HL-60 (cell line): ENCODE results near the gene ACE.

Source experiments
- POLR2AphosphoS5 ChIP-seq: IDR thresholded peaks from 2 replicates; pipeline ENCODE4 v1.6.1; 2012; ENCODE audit warnings: low read depth
- SPI1 ChIP-seq: IDR thresholded peaks from 2 replicates; pipeline ENCODE4 v1.6.1; 2012; ENCODE audit warnings: low read depth, mild to moderate bottlenecking, borderline replicate concordance

DNA sequence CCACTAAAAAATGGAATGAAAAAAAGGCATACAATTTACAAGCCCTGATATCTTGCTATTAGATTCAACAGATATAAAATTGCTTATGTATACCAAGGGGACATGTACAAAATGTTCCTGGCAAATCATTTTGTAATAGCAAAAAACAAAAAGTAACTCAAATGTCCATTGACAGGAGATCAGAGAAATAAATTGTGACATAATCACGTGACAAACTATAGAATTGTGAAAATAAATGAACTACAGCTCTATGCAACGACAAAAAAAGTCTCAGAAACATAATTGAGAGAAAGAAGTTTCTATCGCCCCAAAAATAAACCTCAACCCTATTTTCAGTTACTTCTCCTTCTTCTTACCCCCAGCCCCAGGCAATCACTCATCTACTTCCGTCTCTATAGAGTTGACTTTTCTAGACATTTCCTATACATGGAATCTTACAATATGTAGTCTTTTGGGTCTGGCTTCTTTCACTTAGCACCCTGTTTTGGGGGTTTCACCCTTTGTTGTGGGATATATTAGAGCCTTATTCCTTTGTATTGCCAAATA lies 12.1 kb upstream of the ACE start:
- TF ChIP-seq SPI1 (no peak), POLR2AphosphoS5 (no peak)
